ENCODE results near the gene SYNDIG1. TPM values are rescaled to one million over a fixed set of nuclear protein-coding genes. Genes with fewer than 3 reads are reported as not detected.

The SYNDIG1 gene
- total RNA-seq, 4 donors from 2014 or later, result not detected

DNA sequence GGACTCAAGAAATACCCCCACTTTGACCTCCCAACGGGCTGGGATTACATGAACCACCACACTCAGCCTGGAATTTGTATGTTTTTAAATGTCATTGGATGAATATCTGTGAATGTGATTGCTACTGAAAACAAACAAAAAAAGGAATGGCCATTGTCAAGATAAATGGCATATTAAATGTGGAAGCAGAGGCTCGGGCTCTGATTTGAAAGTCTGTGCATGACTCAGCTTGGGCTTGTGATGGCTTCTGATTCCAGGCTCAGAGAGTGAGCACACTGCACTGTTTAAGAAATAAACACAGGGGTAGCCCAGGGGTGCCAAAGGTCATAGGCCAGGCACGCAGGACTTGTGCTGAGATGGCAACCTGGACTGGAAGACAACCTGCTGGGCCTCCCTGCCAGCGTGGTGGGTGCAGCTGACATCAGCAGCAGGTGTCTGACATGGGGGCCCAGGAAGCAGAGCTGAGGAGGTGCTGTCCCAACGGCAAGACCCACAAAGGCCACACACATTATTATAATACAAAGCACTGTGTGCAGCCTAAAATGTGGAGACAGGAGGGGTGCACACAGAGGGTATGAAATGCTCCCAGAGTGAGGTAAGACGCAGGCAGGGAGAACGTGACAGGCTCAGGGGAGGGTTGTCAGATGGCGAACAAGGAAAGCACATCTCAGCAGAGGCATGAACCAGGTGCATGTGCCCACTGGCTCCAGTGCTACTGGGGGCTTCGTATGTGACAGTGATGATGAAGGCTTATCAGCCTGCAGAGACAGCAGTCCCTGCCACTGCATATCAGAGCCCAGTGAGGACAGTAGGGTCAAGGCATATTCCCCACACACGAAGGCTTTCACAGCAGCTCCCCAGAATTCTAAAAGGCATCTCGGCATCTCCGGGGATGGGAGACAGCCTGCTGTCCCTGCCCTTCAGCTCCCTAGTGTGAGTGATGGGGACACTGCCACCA is 169.4 kb downstream of the SYNDIG1 start:
- no peak for DNase-seq
- TF ChIP-seq POLR2A (IDR thresholded peaks at IDR 0.05), result no peak
- TF ChIP-seq, protein P1, sequence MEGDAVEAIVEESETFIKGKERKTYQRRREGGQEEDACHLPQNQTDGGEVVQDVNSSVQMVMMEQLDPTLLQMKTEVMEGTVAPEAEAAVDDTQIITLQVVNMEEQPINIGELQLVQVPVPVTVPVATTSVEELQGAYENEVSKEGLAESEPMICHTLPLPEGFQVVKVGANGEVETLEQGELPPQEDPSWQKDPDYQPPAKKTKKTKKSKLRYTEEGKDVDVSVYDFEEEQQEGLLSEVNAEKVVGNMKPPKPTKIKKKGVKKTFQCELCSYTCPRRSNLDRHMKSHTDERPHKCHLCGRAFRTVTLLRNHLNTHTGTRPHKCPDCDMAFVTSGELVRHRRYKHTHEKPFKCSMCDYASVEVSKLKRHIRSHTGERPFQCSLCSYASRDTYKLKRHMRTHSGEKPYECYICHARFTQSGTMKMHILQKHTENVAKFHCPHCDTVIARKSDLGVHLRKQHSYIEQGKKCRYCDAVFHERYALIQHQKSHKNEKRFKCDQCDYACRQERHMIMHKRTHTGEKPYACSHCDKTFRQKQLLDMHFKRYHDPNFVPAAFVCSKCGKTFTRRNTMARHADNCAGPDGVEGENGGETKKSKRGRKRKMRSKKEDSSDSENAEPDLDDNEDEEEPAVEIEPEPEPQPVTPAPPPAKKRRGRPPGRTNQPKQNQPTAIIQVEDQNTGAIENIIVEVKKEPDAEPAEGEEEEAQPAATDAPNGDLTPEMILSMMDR (IDR thresholded peaks at IDR 0.05), result no peak
- Histone ChIP-seq H3K36me3 (no peaks in the 10 kb centered on the region), H3K27ac (no peak overlapping the region), H3K4me1 (peaks cover 0 to 5% (median 0%) of the 10 kb centered on the region in 3 donors), H3K27me3 (no peaks in the 10 kb centered on the region), H3K9me3 (no peaks in the 10 kb centered on the region), H3K4me3 (no peak overlapping the region)
- intact Hi-C loops (cut with DNase I), result no loop called here
- 44 to 55% methylated on average over 10 to 12 of the region's 12 CpGs for WGBS, 2 donors

DNA sequence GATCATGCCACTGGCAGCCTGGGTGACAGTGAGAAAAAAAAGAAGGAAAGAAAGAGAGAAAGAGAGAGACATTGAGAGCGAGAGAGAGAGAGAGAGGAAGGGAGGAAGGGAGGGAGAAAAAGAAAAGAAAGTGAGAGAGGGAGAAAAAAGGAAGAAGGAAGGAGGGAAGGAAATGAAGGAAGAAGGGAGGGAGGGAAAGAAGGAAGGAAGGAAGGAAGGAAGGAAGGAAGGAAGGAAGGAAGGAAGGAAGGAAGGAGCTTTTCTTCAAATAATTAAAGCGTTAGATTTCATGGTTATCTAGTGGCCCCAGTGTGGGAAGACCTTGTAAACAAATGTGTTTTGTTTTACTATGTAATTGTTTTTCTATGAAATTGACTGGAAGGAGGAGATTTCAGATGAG is 170.8 kb downstream of the SYNDIG1 start:
- WGBS, 2 donors, result 73 to 78% methylated on average over 2 of the region's 2 CpGs
- H3K27ac ChIP-seq, result no peak overlapping the region
- H3K9me3 ChIP-seq, result no peaks in the 10 kb centered on the region
- TF ChIP-seq, protein P1 (IDR thresholded peaks at IDR 0.05), result no peak
- no peak for TF ChIP-seq POLR2A (IDR thresholded peaks at IDR 0.05)
- no peaks in the 10 kb centered on the region for H3K36me3 ChIP-seq
- H3K4me3 ChIP-seq, result no peak overlapping the region
- no peaks in the 10 kb centered on the region for H3K4me1 ChIP-seq
- H3K27me3 ChIP-seq, result no peaks in the 10 kb centered on the region
- DNase-seq, result no peak
- intact Hi-C loops (cut with DNase I), result no loop called here

DNA sequence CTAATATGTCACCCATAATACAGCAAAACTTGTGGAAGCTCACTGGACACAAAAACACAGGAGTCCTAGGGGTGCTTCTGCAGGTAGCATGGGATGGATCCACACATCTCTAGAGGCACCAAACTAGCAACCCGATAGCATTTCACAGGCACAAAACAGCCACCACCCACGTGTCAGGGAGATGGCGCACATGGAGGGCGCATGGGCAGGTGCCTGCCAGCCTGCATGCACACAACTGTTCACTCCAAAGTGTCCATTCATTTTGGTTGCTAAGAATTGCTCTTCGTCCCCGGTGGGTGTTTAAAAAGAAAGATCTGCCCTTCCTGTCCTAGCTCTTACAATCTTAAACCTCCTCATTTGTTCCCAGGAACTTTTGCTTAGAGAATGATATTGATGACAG is 171.3 kb downstream of the SYNDIG1 start:
- WGBS, 2 donors, result 81% methylated on average over 6 of the region's 6 CpGs
- Histone ChIP-seq H3K4me3 (no peak overlapping the region), H3K36me3 (no peaks in the 10 kb centered on the region), H3K9me3 (no peaks in the 10 kb centered on the region), H3K4me1 (no peaks in the 10 kb centered on the region), H3K27ac (no peak overlapping the region), H3K27me3 (no peaks in the 10 kb centered on the region)
- intact Hi-C loops (cut with DNase I), result no loop called here
- TF ChIP-seq, protein P1 (IDR thresholded peaks at IDR 0.05), result no peak
- TF ChIP-seq POLR2A (IDR thresholded peaks at IDR 0.05), result no peak
- DNase-seq, result no peak

DNA sequence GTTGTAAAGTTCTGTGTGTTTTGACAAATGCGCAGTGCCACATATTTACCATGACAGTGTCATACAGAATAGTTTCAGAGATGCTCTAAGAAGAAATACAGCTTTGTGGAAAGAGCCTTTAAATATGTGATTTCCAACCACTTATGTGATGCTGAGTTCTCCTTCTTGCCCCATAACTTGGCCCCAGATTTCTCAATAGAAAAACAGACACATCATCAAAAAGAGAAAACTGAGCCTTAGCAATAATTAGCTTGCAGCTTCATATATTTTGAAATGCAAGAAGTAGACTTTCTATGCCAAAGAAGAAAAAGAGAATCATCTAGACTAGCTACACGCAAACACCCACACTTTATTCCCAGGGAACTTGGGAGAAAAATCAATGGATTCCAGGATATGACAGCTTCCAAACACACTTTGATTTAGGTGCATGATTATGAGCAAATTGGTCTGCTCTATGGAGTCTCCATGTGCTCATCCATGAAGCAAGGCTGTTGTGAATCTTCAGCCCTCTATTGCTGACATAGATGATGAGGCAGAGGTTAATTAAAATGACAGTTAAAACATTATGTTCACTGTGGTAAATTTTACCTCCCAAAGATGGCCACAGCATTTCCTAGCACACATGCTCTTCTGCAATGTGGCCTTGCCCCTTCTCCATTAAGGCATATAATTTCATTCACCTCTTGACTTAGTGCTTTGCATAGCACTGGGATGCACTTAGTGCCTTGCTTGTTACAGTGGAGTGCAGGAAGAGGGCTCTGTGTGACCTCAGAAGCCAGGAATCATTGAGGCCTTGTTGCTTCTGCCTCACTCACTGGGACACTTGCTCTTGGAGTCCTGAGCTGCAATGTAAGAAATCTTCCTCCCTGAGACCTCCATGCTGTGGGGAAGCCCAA is 174.6 kb downstream of the SYNDIG1 start:
- 94% methylated on average over 2 of the region's 2 CpGs for WGBS, 2 donors
- no peaks in the 10 kb centered on the region for H3K36me3 ChIP-seq
- no peak overlapping the region for H3K27ac ChIP-seq
- no peaks in the 10 kb centered on the region for H3K4me1 ChIP-seq
- TF ChIP-seq, protein P1 (IDR thresholded peaks at IDR 0.05), result no peak
- no peak for DNase-seq
- no peaks in the 10 kb centered on the region for H3K27me3 ChIP-seq
- no peak overlapping the region for H3K4me3 ChIP-seq
- no peaks in the 10 kb centered on the region for H3K9me3 ChIP-seq
- intact Hi-C loops (cut with DNase I), result no loop called here

DNA sequence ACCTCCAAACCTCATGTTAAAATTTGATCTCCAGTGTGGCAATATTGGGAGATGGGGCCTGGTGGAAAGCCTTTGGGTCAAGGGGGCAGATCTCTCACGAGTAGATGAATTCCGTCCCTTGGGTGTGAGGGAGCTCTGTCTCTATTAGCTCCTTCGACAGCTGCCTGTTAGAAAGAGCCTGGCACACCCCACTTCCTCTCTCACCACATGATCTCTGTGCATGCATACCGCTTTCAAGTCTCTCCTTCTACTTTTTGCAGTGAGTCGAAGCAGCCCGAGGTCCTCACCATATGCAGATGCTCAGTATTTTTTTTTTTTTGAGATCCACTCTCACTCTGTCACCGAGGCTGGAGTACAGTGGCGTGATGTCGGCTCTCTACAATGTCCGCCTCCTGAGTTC is 176.9 kb downstream of the SYNDIG1 start:
- intact Hi-C loops (cut with DNase I), result no loop called here
- no peak for DNase-seq
- Histone ChIP-seq H3K36me3 (no peaks in the 10 kb centered on the region), H3K9me3 (no peaks in the 10 kb centered on the region), H3K4me1 (no peaks in the 10 kb centered on the region), H3K27ac (no peak overlapping the region), H3K4me3 (no peak overlapping the region), H3K27me3 (no peaks in the 10 kb centered on the region)
- TF ChIP-seq, protein P1 (IDR thresholded peaks at IDR 0.05), result no peak
- TF ChIP-seq POLR2A (IDR thresholded peaks at IDR 0.05), result no peak
- 62 to 71% methylated on average over 10 of the region's 10 CpGs for WGBS, 2 donors
